ENCODE data around the gene PPP1R3C.

Gene PPP1R3C

DNA sequence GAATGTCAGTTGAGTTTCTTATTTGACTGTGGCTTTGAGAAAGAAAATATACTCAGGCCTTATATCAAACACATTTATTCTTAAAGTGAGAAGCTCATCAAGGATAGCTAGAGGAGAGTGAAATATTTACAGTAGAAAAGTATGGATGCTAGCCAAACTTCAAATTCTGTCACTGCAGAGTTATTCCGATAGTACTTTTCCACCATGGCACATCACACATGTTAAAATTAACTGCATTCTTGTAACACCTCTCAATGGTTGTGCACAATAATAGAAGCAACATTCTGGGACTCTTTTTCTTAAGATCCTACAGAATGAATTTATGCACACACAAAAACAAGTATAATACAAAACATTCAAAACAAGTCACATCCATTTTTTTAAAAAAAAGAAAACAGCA lies 4.5 kb downstream of the PPP1R3C start:
- DNase-seq: no peak

DNA sequence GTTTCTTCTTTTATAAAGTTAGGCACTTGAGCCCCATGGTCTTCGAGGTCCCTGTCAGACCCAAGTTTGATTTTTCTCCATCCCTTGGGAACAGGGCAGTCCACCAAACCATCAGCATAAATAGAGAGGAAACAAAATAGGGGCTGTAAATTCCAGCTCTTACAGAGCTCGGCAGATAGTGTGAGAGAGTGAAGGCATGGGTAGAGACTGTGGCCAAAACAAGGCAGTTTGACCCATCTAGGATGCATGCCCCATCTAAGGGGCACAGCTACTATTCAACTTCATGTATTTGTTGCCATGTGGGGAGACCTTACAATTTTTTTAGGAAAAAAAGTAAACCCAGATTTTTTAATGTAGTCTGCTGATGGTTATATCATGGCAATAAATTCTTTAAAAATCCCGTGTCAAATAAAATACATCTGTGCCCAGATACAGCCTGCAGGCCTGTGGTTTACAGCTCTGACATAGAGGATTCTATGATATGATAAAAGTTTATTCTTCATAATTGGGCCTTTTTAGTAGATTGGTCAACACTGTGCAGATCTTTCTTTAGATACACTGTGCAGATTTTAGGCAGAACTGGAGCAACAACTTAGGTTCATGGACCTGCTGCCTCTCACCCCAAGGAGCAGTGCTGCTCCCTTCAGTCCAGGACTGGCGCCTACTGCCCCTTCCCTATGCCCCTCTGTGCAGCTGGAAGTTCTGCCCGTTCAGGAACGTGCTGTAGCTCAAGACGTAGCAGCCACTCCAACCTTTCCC lies 5.3 kb downstream of the PPP1R3C start:
- no peak for DNase-seq

DNA sequence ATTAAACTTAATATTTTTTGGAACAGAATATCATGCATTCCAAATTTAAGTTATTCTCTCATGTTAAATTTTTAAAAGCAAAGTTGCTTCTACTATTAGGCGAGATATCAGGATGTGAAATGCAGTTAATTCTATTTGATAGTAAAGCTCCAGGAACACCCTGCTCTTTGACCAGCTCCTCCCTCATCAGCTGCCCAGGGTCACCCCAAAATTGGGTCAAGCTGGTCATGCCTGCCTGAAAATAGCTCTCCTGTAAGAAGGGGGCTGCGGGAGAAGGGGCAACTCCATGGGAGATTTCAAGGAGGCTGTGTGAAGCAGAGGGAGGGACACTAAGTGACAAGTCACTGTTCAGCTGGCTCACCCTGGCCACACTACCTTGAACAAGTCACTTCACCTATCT lies 5.9 kb downstream of the PPP1R3C start:
- no peak for DNase-seq

DNA sequence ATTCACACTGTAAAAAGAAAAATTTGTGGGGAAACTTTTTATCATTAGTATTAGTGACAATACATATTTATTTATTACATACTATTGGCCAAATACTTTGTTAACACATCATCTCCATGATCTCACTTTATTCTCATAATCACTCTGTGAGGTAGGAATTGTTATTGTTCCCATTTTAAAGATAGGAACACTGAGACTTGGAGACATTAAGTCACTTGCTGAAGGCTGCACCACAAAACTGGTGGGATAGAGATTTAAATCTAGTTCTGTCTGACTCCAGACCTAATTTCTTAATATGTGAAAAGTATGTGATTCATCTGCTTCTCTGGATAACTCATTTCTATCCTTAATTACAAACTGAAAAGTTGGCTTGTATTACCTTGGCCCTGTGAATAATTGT lies 8.2 kb downstream of the PPP1R3C start:
- DNase-seq: no peak

DNA sequence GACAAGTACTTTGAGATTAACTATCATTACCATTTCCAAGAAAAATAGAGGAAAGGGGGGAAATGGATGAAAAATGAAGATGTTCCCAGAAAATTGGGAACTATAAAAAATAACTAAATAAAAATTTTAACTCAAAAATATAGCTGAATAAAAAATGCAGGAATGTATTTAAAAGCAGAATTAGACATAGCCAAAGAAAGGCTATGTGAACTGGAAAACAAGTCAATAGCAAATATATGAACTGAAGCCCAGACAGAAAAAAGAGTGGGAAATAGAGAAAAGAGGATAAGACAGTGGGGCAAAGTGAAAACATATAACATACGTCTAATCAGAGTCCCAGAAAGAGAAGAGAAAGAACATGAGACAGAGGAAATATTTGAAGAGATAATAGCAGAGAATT lies 10.3 kb downstream of the PPP1R3C start:
- no peak for DNase-seq

DNA sequence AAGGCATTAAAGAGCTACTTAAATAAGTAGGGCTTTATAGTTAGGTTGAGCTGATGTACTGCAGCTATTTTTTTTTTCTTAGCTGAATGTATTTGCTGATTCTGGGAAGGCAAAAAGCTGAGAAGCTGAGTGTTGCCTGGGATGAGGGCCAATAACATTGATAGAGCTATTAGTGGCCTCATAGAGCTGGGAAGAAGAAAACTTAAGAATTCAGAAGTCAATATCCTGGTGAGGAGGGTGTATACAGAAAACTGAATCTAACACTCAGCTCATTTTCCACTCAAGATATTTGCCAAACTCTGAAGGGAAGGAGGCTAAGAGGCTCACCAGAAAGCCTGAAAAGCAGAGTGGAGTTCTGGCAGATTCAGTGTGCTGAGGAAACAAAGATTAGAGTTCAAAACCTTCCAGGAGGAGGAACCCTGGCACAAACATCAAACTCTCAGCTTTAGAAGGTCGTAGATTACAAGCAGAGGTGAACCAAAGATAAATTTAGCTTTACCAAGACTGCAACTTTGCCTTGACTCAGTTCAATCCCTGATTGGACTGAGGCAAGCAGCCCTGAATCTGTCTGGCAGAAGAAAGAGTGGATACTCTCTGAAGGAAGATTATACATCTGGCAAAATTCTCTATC lies 11.3 kb downstream of the PPP1R3C start:
- DNase-seq: no peak

DNA sequence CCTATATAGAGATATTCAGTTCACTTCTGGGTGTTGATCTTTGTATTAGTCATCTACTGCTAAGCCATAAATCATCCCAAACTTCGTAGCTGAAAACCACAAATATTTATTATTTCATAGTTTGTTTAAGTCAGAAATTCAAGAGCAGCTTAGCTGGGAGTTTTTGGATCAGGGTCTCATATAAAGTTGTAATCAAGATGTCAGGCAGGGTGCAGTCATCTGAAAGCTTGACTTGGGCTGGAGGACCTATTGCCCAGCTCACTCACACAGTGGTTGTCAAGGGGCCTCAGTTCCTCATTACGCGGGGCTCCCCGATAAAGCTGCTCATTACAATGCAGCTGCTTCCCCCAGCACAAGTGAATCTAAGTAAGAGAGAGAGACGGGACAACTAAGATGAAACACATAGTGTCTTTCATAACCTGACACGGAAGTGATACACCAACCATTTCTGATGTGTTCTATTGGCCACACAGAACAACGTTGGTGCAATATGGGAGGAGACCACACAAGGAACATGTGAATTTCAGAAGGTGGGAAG lies 15.7 kb downstream of the PPP1R3C start:
- DNase-seq: no peak

DNA sequence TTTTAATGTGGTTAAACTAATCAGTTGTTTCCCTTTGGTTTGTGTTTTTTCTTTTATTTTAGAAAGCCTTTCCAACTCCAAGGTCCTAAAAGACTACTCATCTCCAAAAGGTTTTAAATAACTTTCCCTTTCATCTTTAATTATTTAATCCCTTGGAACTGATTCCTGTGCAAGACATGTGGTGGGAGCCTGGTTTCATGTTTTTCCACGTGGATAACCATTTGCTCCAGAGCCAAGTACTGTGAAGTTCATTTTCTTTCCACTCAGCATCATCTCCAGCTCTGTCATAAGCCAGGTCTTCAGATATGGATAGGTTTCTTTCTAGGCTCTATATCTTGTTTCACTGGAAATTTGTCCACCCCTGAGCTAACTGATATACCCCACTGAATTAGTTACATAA lies 16.7 kb downstream of the PPP1R3C start:
- no peak for DNase-seq

DNA sequence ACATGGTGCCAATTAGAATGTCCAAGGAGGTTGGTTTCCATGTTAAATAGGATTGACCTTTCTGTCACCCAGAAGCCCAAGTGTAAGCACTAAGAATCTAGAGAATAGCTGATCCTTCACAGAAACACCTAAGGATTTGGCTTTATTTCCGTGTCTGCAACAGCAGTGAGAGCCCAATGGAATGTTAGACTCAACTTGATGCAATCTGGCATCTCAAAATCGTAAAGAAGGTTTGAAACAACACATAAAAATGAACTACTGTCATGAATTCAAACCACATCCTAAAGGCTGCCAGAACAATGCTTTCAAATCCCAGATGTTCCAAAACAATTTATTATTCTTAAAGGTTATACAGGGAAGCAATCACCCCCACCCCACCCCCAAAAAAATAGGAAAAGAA lies 18.6 kb downstream of the PPP1R3C start:
- DNase-seq: no peak

DNA sequence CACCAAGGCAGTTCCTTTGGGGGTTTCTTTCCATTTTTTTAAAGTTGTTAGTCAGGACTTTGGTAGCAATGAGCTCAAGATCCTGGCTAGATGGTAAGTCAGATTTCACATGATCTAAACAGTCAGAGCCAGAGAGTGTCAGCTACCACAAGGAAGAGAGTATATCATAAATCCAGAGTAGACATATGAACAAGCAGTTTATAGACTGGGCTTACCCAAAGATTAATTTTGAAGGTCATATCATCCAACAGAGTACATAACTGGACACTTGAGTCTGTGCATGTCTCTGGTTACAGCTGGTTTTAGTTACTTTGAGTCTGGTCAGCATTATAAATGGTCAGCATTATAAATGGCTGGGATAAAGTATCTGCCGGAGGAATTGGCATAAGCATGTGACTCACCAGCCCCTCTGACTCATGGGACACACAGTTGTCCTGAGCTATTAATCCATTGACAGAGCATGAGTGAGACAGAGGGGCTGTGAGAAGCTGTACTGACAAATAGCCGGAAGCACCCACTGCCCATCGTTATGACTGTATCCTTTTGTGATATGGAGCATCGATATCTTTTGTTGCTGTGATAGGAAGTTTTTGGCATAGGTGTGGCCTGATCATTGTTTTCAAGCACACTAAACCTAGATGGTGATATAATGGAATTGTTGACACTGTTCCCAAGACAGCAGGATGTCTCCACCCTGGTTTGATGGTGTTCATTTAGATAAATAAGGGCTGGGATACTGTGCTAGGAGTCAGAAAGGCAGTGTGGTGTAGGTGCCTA lies 19.3 kb downstream of the PPP1R3C start:
- no peak for DNase-seq

DNA sequence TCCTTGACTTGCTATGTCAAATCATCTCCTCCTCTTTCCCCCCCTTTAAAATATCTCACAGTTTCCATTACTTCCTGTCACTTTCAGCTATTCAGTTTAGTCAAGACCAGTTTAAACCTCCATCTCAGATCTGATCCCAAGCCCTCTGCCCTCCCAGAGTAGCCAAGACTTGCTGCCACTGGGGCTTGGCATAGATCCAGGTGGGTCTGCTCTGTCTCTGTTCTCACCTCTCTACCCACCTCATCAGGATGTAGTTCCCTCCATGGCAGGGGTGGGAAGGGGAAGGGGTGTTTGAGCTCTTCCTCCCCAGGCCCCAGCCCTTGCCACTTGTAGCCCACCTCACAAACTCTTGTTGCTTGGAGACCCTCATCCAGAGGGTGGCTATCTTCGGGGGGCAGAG lies 22.0 kb downstream of the PPP1R3C start:
- no peak for DNase-seq

DNA sequence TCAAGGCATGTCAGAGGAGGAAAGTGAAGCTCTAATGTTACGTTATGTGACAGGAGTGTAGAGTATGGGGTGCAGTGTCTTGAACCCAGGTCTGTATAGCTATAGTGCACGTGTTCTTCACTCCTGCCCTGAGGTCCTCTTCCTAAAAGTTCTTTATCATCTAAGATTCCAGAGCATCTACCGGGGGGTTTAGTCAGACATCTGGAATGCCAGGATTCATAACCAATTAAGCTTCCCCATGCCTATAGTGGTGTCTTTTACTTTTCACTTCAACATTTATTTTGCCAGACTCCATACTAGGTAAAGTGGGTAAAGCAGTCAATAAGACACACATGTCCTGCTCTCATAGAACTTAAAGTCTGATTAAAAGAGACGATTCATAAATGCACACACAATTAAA lies 22.4 kb downstream of the PPP1R3C start:
- no peak for DNase-seq

DNA sequence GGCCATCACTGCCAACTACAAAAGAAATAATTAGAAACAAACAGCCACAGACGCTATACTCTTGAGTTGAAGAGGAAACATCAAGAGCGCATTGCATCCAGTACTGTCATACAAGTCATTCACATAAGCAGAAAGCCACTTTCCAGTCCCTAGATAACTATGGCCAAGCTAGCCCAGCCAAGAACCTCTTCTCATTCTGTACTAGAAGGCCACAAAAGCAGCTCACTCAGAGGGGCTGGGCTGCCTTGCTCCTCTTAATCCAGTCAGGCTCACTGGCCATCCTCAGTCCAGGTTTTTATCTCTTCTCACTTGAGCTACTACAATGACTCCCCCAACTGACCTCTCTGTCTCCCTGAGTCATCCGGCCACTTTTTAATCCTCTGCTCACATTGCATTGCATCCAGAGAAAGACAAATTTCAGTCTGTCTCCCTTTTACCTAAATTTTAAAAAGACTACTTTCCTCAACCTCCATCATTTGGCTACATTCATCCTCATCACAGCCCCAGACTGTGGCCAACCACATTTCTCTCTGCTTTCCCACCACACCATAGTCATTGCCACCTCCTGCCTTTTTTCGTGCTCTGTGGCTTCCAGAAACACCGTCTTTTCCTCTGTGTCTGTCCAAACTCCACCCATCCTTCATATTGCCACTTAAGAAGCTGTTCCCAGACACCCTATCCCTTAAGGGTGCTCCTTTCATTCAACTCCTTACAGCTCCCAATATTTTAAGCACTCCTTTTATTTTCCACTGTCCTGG lies 25.0 kb downstream of the PPP1R3C start:
- DNase-seq: no peak

DNA sequence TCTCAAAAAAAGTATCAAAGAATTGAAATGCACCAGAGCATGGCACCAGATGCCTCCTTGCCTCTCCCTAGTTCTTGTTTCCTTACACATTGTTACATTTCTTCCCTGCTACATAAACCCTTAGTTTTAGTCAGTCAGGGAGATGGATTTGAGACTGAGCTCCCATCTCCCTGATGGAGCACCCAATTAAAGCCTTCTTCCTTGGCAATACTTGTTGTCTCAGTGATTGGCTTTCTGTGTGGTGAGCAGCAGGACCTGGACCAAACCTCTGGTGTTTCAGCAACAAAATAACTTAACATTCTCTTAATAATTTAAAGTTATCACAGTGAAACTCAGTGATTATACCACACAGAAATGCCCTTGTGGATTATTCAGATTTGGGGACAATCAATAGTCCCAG lies 26.9 kb downstream of the PPP1R3C start:
- no peak for DNase-seq

DNA sequence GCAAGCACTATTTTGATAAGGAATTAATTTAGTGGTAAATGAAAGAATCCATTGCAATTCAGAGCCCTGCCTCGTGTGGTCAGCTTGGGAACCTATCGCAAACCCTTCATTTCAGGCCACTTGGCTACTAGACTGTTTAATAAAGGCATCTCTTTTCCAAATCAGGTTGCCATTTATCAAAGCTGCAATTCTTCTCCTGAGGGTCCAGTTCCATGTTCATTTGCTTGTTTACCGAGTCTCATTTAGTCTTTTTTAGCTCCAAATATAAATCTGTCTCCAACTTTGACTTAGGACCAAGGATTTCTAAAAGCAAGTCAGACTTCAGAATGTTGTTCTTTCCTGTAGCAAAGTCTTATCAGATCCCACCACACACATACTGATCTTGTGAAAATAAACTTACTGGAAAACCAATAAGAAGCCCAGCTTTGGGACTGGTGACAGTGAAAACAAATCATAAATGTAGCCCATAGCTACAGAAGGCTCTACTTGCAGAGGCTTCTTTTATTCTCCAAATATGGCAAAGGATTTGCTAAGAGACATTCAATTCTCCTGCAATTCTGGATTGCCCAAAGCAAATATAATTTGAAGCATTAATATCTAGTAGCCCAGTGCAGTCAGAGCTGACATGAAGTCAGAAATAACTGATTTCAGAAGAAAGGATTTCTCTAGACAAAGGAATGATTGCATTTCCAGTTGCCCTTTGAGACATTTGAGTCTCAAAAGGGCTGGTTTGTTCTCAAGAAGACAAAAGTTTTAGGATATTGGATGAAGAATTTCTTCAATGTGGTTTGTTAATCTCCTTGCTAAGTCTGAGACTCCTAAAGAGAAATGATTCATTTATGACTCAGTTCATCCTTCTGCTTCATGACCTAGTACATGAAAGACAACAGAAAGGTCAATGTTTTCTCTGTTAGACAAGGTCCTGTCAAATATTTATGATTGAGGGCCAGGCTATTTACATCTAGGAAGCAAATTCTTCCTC lies 28.0 kb downstream of the PPP1R3C start:
- DNase-seq: no peak

DNA sequence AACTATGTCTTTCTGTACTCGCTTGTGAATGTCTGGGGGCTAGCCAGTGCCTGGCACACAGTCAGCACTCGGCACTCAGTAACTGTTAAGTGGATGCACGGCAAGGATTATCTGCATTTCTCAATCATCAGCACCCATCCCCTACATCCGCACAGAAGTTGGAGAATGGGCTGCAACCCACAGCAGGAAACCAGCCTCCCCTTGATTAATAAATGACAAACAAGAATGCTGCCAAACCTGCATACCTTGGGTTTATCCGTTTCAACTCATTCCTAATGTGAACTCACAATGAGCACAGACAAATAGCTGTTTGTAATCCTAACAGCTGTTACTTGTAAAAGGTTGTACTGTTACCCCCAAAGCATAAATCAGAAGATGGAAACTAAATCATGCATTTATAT lies 28.9 kb downstream of the PPP1R3C start:
- no peak for DNase-seq

DNA sequence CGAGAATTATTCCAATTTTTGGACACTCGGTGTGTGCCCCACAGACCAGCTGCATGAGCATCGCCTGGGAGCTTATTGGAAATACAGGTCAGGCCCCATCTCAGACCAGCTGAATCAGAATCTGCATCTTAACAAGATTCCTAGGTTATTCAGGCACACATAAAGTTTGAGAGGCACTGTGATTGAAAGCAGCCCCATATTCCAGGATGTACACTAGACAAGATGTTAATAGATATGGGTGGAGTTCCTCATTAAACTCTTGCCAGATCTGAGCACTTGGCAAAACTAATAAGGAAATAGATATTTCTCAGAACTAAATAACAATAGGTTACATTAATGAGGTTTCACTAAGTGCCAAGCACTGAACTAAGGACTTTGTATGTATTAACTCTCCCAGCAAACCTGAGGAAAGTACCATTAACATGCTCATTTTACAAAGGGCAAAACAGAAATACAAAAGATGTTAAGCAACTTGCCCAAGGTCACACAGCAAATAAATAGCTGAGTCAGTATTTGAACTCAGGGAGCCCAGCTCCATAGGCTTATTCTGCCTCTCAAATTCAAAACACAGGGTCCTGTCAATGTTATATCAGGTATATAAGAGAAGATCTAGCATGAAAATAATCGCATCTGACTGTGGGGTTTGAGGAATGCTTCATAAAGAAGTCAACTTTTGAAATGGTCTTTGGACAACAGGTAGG lies 29.9 kb downstream of the PPP1R3C start:
- DNase-seq: no peak

DNA sequence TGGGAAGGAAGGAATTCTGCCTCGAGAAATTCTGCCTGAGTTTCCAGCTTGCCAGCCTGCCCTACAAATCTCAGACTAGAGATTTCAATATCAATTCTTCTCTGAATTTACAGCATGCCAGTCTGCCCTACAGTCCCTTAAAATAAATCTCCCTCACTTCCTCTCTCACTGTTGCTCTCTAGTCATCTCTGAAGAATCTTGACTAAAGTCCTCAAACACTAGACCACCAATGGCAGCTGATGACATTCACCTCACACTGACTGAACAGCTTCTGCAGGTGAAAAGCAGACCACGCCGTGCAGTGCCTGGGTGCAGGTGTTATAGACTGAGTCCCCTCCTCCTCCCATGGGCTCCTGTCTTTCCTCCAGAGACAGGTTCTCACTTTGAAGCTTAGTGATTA lies 30.4 kb downstream of the PPP1R3C start:
- DNase-seq: no peak

DNA sequence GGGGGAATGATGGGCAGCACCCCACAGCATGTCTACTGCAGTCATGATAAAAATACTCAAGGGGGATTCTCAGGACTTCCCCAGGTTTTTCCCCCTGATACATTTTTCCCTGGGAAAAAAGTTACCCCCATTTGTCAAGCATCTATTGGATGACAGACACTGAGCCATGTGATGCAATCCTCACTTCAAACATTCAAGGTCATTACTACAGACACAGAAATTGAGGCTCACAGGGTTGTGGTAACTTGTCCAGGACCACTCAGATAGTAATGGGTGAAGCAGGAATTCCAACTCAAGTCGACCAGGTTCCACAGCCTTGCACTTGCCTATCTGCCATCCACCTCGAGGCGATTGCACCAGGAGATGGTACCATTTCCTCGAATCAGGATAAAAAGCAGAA lies 31.7 kb downstream of the PPP1R3C start:
- no peak for DNase-seq

DNA sequence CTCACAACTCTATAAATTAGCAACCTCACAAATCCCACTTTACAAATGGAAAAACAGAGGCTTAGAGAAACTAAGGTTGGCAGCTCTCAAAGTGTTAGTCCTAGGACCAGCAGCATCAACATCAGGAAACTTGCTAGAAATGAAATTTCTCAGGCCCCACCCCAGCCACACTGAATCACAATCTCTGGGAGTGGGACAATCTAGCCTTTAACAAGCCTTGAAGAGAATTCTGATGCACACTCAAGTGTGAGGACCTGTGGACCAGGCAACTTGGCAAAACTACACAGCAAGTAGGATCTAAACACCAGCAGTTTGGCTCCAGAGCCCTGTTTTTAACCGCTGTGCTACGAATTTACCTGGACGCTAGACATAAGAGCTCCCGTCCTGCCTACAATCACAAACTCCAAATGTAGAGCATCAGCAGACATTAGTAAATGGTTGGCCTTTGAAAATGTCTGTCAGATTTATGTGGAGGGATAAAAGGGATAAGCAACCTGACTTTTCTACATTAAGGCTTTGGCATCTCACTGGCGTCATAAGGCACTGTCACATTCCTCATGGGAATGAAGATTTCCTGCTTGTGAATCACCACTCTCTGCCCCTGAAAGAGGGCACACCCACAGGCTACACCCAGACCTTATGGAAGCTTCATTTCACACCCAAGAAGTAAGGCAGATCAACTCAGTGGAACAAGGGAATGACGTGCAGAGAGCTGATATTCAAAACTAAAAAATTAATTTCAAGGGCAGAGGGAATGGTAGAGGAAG lies 34.5 kb downstream of the PPP1R3C start:
- no peak for DNase-seq
